HCT116 (cell line): ENCODE measurements around the gene ANKRD9. TPM values are rescaled to one million over a fixed set of nuclear protein-coding genes. Genes with fewer than 3 reads are reported as not detected.

Source experiments
- ATAC-seq: fragments of 200-7000 bp; cut with Tn5 transposase; 2 replicates; pipeline ENCODE4 v1.9.1; 2020; ENCODE audit warnings: mild to moderate bottlenecking, moderate library complexity
- BruUV-seq: library from RNA; stranded (reverse); fragments of 400-500 nt; replicated peaks from 2 replicates; lab custom pipeline; 2021; lab: Mats Ljungman, UMichigan
- CTCF ChIA-PET: fragments of 300-600 bp; sonication (Branson Sonifier 250); formaldehyde crosslinking; loops from one replicate; lab custom pipeline; 2021; ENCODE audit warnings: antibody characterized with exemption; lab: Charles Lee
- POLR2A ChIA-PET: fragments of 300-600, 350-600 bp; sonication (Branson Sonifier 250); formaldehyde crosslinking; loops from one replicate; lab custom pipeline; 2021; ENCODE audit warnings: antibody characterized with exemption; lab: Charles Lee
- RAD21 ChIA-PET, 2 experiments: fragments of 300-600 bp; sonication (Branson Sonifier 250); formaldehyde crosslinking; loops; one replicate each; lab custom pipeline; 2023; ENCODE audit warnings: low total read pairs in 2 of 2; ENCODE audit not compliant: uncharacterized antibody in 2 of 2, unreplicated experiment in 2 of 2, low non-redundant PET in 1 of 2; lab: Charles Lee
- DNase-seq: peaks from one replicate; pipeline ENCODE4 v3.0.0-alpha.2; 2010; ENCODE audit warnings: low read depth, low spot score
- H2AFZ ChIP-seq: fragments of 200-600 bp; shearing (Covaris generic), sonication (generic); 2 replicates; pipeline ENCODE4 v1.6.1; 2017; ENCODE audit warnings: low read depth, mixed run types, mixed read lengths, antibody characterized with exemption, low read length; ENCODE audit not compliant: poor library complexity, severe bottlenecking
- H3K27ac ChIP-seq: 2 replicates; pipeline ENCODE4 v1.5.1; 2012; ENCODE audit warnings: low read depth, low read length
- H3K27me3 ChIP-seq: fragments of 200-600 bp; sonication (generic); 2 replicates; pipeline ENCODE4 v1.6.1; 2016; ENCODE audit warnings: mixed run types, low read length, mixed read lengths; ENCODE audit not compliant: insufficient read depth
- H3K36me3 ChIP-seq, 2 experiments: fragments of 200-500 bp in 1 of 2; fragments of 200-600 bp in 1 of 2; sonication (Bioruptor generic) in 1 of 2; sonication (generic) in 1 of 2; 2 replicates each; pipeline versions ENCODE4 v1.5.1 to v1.6.1; 2014 to 2016; ENCODE audit warnings: low read length in 2 of 2, inconsistent platforms in 1 of 2, mixed read lengths in 1 of 2, mixed run types in 1 of 2; ENCODE audit not compliant: insufficient read depth in 2 of 2, control insufficient read depth in 1 of 2
- H3K4me1 ChIP-seq, 2 experiments: fragments of 200-600 bp in 1 of 2; sonication (generic) in 1 of 2; 2 replicates each; pipeline versions ENCODE4 v1.5.1 to v1.6.1; 2012 to 2017; ENCODE audit warnings: low read length in 2 of 2, inconsistent platforms in 1 of 2, mild to moderate bottlenecking in 1 of 2, mixed read lengths in 1 of 2, mixed run types in 1 of 2, moderate library complexity in 1 of 2; ENCODE audit not compliant: insufficient read depth in 2 of 2, control insufficient read depth in 1 of 2
- H3K4me2 ChIP-seq: fragments of 200-600 bp; sonication (generic); 2 replicates; pipeline ENCODE4 v1.6.1; 2017; ENCODE audit warnings: mixed run types, low read length, mixed read lengths
- H3K4me3 ChIP-seq, 2 experiments: fragments of 200-600 bp in 1 of 2; sonication (generic) in 1 of 2; replicated peaks in 1 of 2; 2 replicates each; pipeline ENCODE4 v1.5.1; 2011 to 2016; ENCODE audit warnings: low read length in 2 of 2, control low read depth in 1 of 2, low read depth in 1 of 2, mild to moderate bottlenecking in 1 of 2, mixed read lengths in 1 of 2, mixed run types in 1 of 2
- H3K79me2 ChIP-seq: fragments of 200-600 bp; sonication (generic); 2 replicates; pipeline ENCODE4 v1.6.1; 2017; ENCODE audit warnings: mild to moderate bottlenecking, mixed run types, low read length, moderate library complexity, mixed read lengths; ENCODE audit not compliant: insufficient read depth
- H3K9ac ChIP-seq: fragments of 200-600 bp; sonication (generic); 2 replicates; pipeline ENCODE4 v1.6.1; 2016; ENCODE audit warnings: low read length, mixed read lengths
- H3K9me2 ChIP-seq: fragments of 200-600 bp; sonication (generic), shearing (Covaris generic); 2 replicates; pipeline ENCODE4 v1.6.1; 2017; ENCODE audit warnings: mixed run types, mild to moderate bottlenecking, moderate library complexity; ENCODE audit not compliant: insufficient read depth
- H3K9me3 ChIP-seq, 2 experiments: fragments of 200-500 bp in 1 of 2; fragments of 200-600 bp in 1 of 2; sonication (Bioruptor generic) in 1 of 2; sonication (generic) in 1 of 2; 2 replicates each; pipeline ENCODE4 v1.6.1; 2014 to 2017; ENCODE audit warnings: low read length in 2 of 2, mixed read lengths in 2 of 2, inconsistent platforms in 1 of 2, low read depth in 1 of 2, mild to moderate bottlenecking in 1 of 2, mixed run types in 1 of 2, moderate library complexity in 1 of 2; ENCODE audit not compliant: control insufficient read depth in 1 of 2, insufficient read depth in 1 of 2
- H4K20me1 ChIP-seq: fragments of 200-600 bp; sonication (generic), shearing (Covaris generic); 2 replicates; pipeline ENCODE4 v1.6.1; 2017; ENCODE audit warnings: mixed run types, mild to moderate bottlenecking, moderate library complexity; ENCODE audit not compliant: insufficient read depth
- CEBPB ChIP-seq: IDR thresholded peaks from 2 replicates; pipeline ENCODE4 v1.6.1; 2012; ENCODE audit warnings: low read depth
- EZH2 ChIP-seq: fragments of 200-600 bp; sonication (generic); IDR thresholded peaks from 2 replicates; pipeline ENCODE4 v1.6.1; 2017; ENCODE audit warnings: antibody characterized with exemption, mixed run types
- EZH2phosphoT487 ChIP-seq: fragments of 200-600 bp; IDR thresholded peaks from 2 replicates; pipeline ENCODE4 v1.6.1; 2018; ENCODE audit warnings: antibody characterized with exemption, borderline replicate concordance
- POLR2A ChIP-seq: IDR thresholded peaks from 2 replicates; pipeline ENCODE4 v1.7.0; 2011; ENCODE audit warnings: borderline replicate concordance; ENCODE audit not compliant: insufficient read depth, insufficient read length; ENCODE audit errors: extremely low read depth
- POLR2AphosphoS5 ChIP-seq: IDR thresholded peaks from 2 replicates; pipeline ENCODE4 v1.6.1; 2011; ENCODE audit warnings: mild to moderate bottlenecking, low read depth, low read length, moderate library complexity
- SIN3A ChIP-seq: IDR thresholded peaks from 2 replicates; pipeline ENCODE4 v1.6.1; 2012; ENCODE audit warnings: low read depth
- SP1 ChIP-seq: IDR thresholded peaks from 2 replicates; pipeline ENCODE4 v1.6.1; 2012; ENCODE audit warnings: low read depth
- SRF ChIP-seq: IDR thresholded peaks from 2 replicates; pipeline ENCODE4 v1.6.1; 2012; ENCODE audit warnings: low read depth
- ZBTB33 ChIP-seq: IDR thresholded peaks from 2 replicates; pipeline ENCODE4 v1.6.1; 2011; ENCODE audit warnings: mild to moderate bottlenecking, low read length, moderate library complexity; ENCODE audit not compliant: insufficient replicate concordance; ENCODE audit errors: extremely low read depth
- ZFX ChIP-seq: fragments of 450-650 bp; IDR thresholded peaks from 2 replicates; pipeline ENCODE4 v1.6.1; 2017
- ZNF274 ChIP-seq: fragments of 200-500 bp; sonication (Bioruptor generic); IDR thresholded peaks from 2 replicates; pipeline ENCODE4 v1.6.1; 2014; ENCODE audit warnings: mild to moderate bottlenecking, low read depth, low read length, inconsistent platforms
- intact Hi-C: fragments of 100-400 bp; cut with micrococcal nuclease; formaldehyde crosslinking; loops from 2 replicates; pipeline ENCODE4 v1.10.0; 2022
- total RNA-seq: library from RNA; stranded (reverse); gene quantifications from one replicate; pipeline ENCODE4 v1.2.1, GENCODE V29; 2021; ENCODE audit not compliant: unreplicated experiment
- TF ChIP-seq, protein P1 (sequence below), 3 experiments: fragments of 200-600 bp in 1 of 3; sonication (generic) in 1 of 3; IDR thresholded peaks in 2 of 3; conservative IDR thresholded peaks in 1 of 3; 2 replicates each; pipeline ENCODE4 v1.5.1; 2012 to 2017; ENCODE audit warnings: low read depth in 2 of 3, low read length in 2 of 3, antibody characterized with exemption in 1 of 3, borderline replicate concordance in 1 of 3, control low read depth in 1 of 3, mild to moderate bottlenecking in 1 of 3, mixed read lengths in 1 of 3, mixed run types in 1 of 3, moderate library complexity in 1 of 3; ENCODE audit not compliant: insufficient read depth in 1 of 3

Gene ANKRD9
- total RNA-seq, 1 experiment from 2014 or later, result 29.0 TPM

- DNase-seq (no peak), ATAC-seq (no peak)
- Histone ChIP-seq H4K20me1 (no peaks in the 10 kb centered on the region), H3K27me3 (no peaks in the 10 kb centered on the region), H3K4me1 (no peaks in the 10 kb centered on the region), H3K36me3 (no peaks in the 10 kb centered on the region), H3K9me2 (no peaks in the 10 kb centered on the region), H2AFZ (no peak overlapping the region), H3K9ac (no peak overlapping the region), H3K4me2 (no peak overlapping the region), H3K9me3 (no peaks in the 10 kb centered on the region), H3K4me3 (no peak overlapping the region), H3K79me2 (no peaks in the 10 kb centered on the region), H3K27ac (no peak overlapping the region)
- BruUV-seq, result no TSS peak
- TF ChIP-seq SIN3A, result no peak
- TF ChIP-seq EZH2phosphoT487, result no peak
- no peak for TF ChIP-seq ZBTB33
- TF ChIP-seq ZFX, result no peak
- TF ChIP-seq POLR2A, result no peak
- no peak for TF ChIP-seq EZH2
- no peak for TF ChIP-seq ZNF274
- TF ChIP-seq POLR2AphosphoS5, result no peak
- no peak for TF ChIP-seq CEBPB
- TF ChIP-seq, protein P1, sequence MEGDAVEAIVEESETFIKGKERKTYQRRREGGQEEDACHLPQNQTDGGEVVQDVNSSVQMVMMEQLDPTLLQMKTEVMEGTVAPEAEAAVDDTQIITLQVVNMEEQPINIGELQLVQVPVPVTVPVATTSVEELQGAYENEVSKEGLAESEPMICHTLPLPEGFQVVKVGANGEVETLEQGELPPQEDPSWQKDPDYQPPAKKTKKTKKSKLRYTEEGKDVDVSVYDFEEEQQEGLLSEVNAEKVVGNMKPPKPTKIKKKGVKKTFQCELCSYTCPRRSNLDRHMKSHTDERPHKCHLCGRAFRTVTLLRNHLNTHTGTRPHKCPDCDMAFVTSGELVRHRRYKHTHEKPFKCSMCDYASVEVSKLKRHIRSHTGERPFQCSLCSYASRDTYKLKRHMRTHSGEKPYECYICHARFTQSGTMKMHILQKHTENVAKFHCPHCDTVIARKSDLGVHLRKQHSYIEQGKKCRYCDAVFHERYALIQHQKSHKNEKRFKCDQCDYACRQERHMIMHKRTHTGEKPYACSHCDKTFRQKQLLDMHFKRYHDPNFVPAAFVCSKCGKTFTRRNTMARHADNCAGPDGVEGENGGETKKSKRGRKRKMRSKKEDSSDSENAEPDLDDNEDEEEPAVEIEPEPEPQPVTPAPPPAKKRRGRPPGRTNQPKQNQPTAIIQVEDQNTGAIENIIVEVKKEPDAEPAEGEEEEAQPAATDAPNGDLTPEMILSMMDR (IDR thresholded peaks at IDR 0.05 in 2 of 3, conservative IDR thresholded peaks at IDR 0.05 in 1 of 3; ENCODE audit: borderline replicate concordance in 1 of 3, insufficient read depth in 1 of 3, low read depth in 2 of 3, low read length in 2 of 3), result no peak
- no peak for TF ChIP-seq SP1
- TF ChIP-seq SRF, result no peak
- ChIA-PET RAD21 (no interaction called here), CTCF (no interaction called here), POLR2A (no interaction called here)
- intact Hi-C loops, result no loop called here
These were observed 13.9 kb downstream of the ANKRD9 start for GRCh38 chr14:102495491-102496330.
